Aorta (tissue), 5 donors: ENCODE measurements around the gene SULF2. TPM values are rescaled to one million over a fixed set of nuclear protein-coding genes. Genes with fewer than 3 reads are reported as not detected.

Experiments
- ATAC-seq: fragments of 200-7000 bp; cut with Tn5 transposase; one replicate; pipeline ENCODE4 v1.9.1; 2022; ENCODE audit warnings: moderate library complexity; ENCODE audit not compliant: low FRiP score
- DNase-seq, 2 donors: peaks; one replicate each; pipeline ENCODE4 v3.0.0-alpha.2; 2020
- H3K27ac ChIP-seq, 2 donors: one replicate each; pipeline ENCODE4 v1.5.1; 2013; ENCODE audit warnings: low read length in 2 of 2, mild to moderate bottlenecking in 2 of 2, moderate library complexity in 2 of 2, control low read depth in 1 of 2, inconsistent platforms in 1 of 2, low read depth in 1 of 2
- H3K27me3 ChIP-seq, 2 donors: one replicate each; pipeline ENCODE4 v1.6.1; 2013; ENCODE audit warnings: control low read depth in 1 of 2, low read length in 1 of 2, mild to moderate bottlenecking in 1 of 2, moderate library complexity in 1 of 2; ENCODE audit not compliant: insufficient read depth in 2 of 2, control insufficient read depth in 1 of 2
- H3K36me3 ChIP-seq, 2 donors: one replicate each; pipeline ENCODE4 v1.6.1; 2013; ENCODE audit warnings: control low read depth in 1 of 2, low read length in 1 of 2, mild to moderate bottlenecking in 1 of 2; ENCODE audit not compliant: insufficient read depth in 2 of 2, control insufficient read depth in 1 of 2
- H3K4me1 ChIP-seq, 2 donors: one replicate each; pipeline ENCODE4 v1.6.1; 2013; ENCODE audit warnings: low read length in 2 of 2, control low read depth in 1 of 2, mild to moderate bottlenecking in 1 of 2, moderate library complexity in 1 of 2; ENCODE audit not compliant: insufficient read depth in 2 of 2, control insufficient read depth in 1 of 2
- H3K4me3 ChIP-seq, 2 donors: one replicate each; pipeline ENCODE4 v1.5.1; 2013; ENCODE audit warnings: low read length in 2 of 2, control low read depth in 1 of 2, mild to moderate bottlenecking in 1 of 2
- H3K9me3 ChIP-seq: one replicate; pipeline ENCODE4 v1.6.1; 2013; ENCODE audit warnings: mild to moderate bottlenecking, low read length; ENCODE audit not compliant: control insufficient read depth
- WGBS, 2 donors: extraction: QIAGEN DNeasy Blood & Tissue Kit; methylation state at CpG; one replicate each; pipeline ENCODE4 v1.1.7; 2013; 5-methylcytosine and 5-hydroxymethylcytosine counted together
- intact Hi-C, 2 donors: fragments of 100-400 bp; cut with DNase I; formaldehyde crosslinking; loops; one replicate each; pipeline versions ENCODE4 v1.14.2 to v1.15.0; 2022
- polyA plus RNA-seq, 2 donors: library from polyadenylated mRNA; stranded (reverse); fragments of 200-250 nt; gene quantifications; one replicate each; pipeline ENCODE4 v1.2.3, GENCODE V29; 2013
- total RNA-seq, 2 donors: library from RNA; stranded (reverse); fragmentation: NEBNext Ultra II Directional; extraction: Animal tissue kit (Norgen Biotek cat#: 25700); gene quantifications; one replicate each; pipeline ENCODE4 v1.2.1, GENCODE V29; 2021
- donor health status: healthy with polysubstance abuse.
- donor health status: Bipolar disorder and iron deficiency.
- donor health status: DM: no; HTN: no; CAD: no.
- donor health status: DM: no; HTN: no; CAD: no.
- donor health status: DM: yes; HTN: yes; CAD: no.

Gene SULF2
- total and polyA plus RNA-seq, 4 donors, result 17.7 to 145 (median 64.7) TPM

DNA sequence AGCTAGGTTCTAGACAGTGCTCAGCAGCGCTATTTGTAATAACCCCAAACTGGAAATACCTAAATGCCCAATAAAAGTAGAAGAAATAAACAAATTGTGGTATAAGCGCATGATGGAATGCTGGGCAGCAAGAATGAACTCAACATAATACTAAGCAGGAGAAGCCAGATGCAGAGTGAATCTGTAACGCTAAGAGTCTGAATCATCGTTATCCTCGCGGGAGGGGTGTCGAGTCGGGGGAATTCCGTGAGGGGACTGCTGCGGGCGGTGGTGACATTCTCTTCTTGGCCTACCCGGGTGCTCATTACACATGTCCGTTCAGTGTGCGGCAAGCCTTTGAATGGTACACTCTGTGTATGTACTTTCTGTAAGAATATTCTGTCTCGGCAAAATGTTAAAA lies 83.7 kb downstream of the SULF2 start:
- Histone ChIP-seq H3K9me3 (no peaks in the 10 kb centered on the region), H3K4me3 (no peak overlapping the region), H3K36me3 (no peaks in the 10 kb centered on the region), H3K27ac (no peak overlapping the region), H3K4me1 (no peaks in the 10 kb centered on the region), H3K27me3 (no peaks in the 10 kb centered on the region)
- intact Hi-C loops, result no loop called here
- WGBS, 2 donors, result 93% methylated on average over 15 of the region's 15 CpGs
- ATAC-seq (no peak), DNase-seq (no peak)

- no peak overlapping the region for H3K27ac ChIP-seq
- H3K36me3 ChIP-seq, result no peaks in the 10 kb centered on the region
- no peak overlapping the region for H3K4me3 ChIP-seq
- DNase-seq (no peak), ATAC-seq (no peak)
- H3K9me3 ChIP-seq, result no peaks in the 10 kb centered on the region
- no peaks in the 10 kb centered on the region for H3K4me1 ChIP-seq
- intact Hi-C loops, result no loop called here
- H3K27me3 ChIP-seq, result no peaks in the 10 kb centered on the region
- 81 to 89% methylated on average over 7 of the region's 7 CpGs for WGBS, 2 donors
These were observed 85.0 kb downstream of the SULF2 start for GRCh38 chr20:47700327-47700726.

- no peak for DNase-seq
- Histone ChIP-seq H3K36me3 (no peaks in the 10 kb centered on the region), H3K9me3 (no peaks in the 10 kb centered on the region), H3K4me3 (no peak overlapping the region), H3K4me1 (no peaks in the 10 kb centered on the region), H3K27ac (no peak overlapping the region), H3K27me3 (no peaks in the 10 kb centered on the region)
- WGBS, 2 donors, result 88 to 90% methylated on average over 1 of the region's 1 CpG
- intact Hi-C loops, result no loop called here
- no peak for ATAC-seq
These were observed 85.5 kb downstream of the SULF2 start for GRCh38 chr20:47699818-47700217.

- ATAC-seq, result no peak
These were observed 87.1 kb downstream of the SULF2 start for GRCh38 chr20:47698142-47698541.

DNA sequence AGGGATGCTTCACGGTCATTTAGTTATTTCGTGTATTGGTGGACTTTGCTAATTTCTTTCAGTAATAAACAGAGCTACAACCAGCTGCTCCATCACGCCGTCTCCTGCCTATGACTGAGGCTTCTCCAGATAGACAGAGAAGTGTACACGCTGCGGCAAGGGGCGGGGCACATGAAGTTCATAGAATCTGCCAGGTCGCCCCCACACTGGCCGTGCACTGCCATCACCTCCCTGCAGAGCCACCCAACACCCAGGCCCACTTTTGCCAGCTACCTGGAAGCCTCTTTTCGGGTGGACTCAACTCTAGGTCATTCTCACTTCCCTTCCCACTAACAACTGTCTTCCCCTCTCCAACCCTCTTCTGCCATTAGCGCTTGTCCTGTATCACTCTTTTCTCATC lies 88.4 kb downstream of the SULF2 start:
- intact Hi-C loops, result no loop called here
- Histone ChIP-seq H3K27ac (no peak overlapping the region), H3K9me3 (peaks cover 2% of the 10 kb centered on the region), H3K4me3 (no peak overlapping the region), H3K4me1 (no peaks in the 10 kb centered on the region), H3K27me3 (no peaks in the 10 kb centered on the region), H3K36me3 (no peaks in the 10 kb centered on the region)
- WGBS, 2 donors, result 95 to 98% methylated on average over 11 of the region's 11 CpGs
- DNase-seq (no peak), ATAC-seq (no peak)

More at GRCh38 chr20:47698142-47698541, 87.1 kb downstream of the SULF2 start:
- Histone ChIP-seq H3K27me3 (no peaks in the 10 kb centered on the region), H3K27ac (no peak overlapping the region), H3K4me3 (no peak overlapping the region), H3K9me3 (no peaks in the 10 kb centered on the region), H3K4me1 (no peaks in the 10 kb centered on the region), H3K36me3 (no peaks in the 10 kb centered on the region)
- WGBS, 2 donors, result 92% methylated on average over 6 of the region's 6 CpGs
- intact Hi-C loops, result no loop called here
- no peak for DNase-seq

GRCh38 chr20:47694021-47694818 lies 91.1 kb downstream of the SULF2 start:
- ATAC-seq (no peak), DNase-seq (no peak)
- WGBS, 2 donors, result 90 to 93% methylated on average over 21 of the region's 21 CpGs
- H3K27me3 ChIP-seq, result no peaks in the 10 kb centered on the region
- H3K4me3 ChIP-seq, result no peak overlapping the region
- H3K27ac ChIP-seq, result no peak overlapping the region
- H3K36me3 ChIP-seq, result peaks cover 0 to 3% of the 10 kb centered on the region in 2 donors
- no peaks in the 10 kb centered on the region for H3K4me1 ChIP-seq
- H3K9me3 ChIP-seq, result peaks cover 2% of the 10 kb centered on the region
- intact Hi-C loops, result no loop called here

GRCh38 chr20:47691625-47692024 lies 93.7 kb downstream of the SULF2 start:
- Histone ChIP-seq H3K27me3 (no peaks in the 10 kb centered on the region), H3K9me3 (peaks cover 2% of the 10 kb centered on the region), H3K36me3 (peaks cover 0 to 3% of the 10 kb centered on the region in 2 donors), H3K4me3 (no peak overlapping the region), H3K4me1 (no peaks in the 10 kb centered on the region), H3K27ac (no peak overlapping the region)
- intact Hi-C loops, result no loop called here
- ATAC-seq (no peak), DNase-seq (no peak)

DNA sequence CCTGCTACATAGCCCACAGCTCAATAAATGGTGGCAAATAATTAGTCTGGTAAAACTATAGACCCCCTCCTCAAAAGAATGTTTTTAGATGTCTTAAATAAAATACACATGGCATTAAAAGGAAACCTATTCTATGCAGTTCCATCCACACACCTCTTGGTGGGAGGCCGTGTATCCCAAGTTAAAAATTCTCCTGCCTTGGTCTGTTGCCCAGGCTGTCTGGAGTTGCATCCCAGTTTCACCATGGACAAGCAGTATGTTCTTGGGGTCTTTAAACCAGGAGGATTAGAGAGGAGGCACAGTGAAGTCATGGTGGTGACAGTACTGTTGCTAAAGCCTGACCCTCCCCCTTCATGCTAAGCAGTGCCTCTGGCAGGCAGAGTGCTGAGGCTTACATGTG lies 95.5 kb downstream of the SULF2 start:
- H3K9me3 ChIP-seq, result peaks cover 2% of the 10 kb centered on the region
- intact Hi-C loops, result no loop called here
- 92 to 97% methylated on average over 1 of the region's 1 CpG for WGBS, 2 donors

More for the DNA sequence above, 95.5 kb downstream of the SULF2 start:
- DNase-seq (no peak), ATAC-seq (no peak)
- no peaks in the 10 kb centered on the region for H3K27me3 ChIP-seq
- H3K4me1 ChIP-seq, result no peaks in the 10 kb centered on the region
- H3K27ac ChIP-seq, result no peak overlapping the region
- H3K36me3 ChIP-seq, result peaks cover 0 to 3% of the 10 kb centered on the region in 2 donors
- H3K4me3 ChIP-seq, result no peak overlapping the region
